SIG-M5 treated with dmso at 0.1 percent for 504 hours (cell line): ENCODE measurements around the gene IRGQ.
"Not testable (repeated sequence)": the region's sequence is repeated elsewhere in the genome, so short reads cannot be mapped to it uniquely, and the experiment has no call there.

ENCODE experiments used
- DNase-seq: peaks from one replicate; lab custom pipeline; 2025; ENCODE audit not compliant: unreplicated experiment; lab: John Stamatoyannopoulos, UW

Gene IRGQ, protein sequence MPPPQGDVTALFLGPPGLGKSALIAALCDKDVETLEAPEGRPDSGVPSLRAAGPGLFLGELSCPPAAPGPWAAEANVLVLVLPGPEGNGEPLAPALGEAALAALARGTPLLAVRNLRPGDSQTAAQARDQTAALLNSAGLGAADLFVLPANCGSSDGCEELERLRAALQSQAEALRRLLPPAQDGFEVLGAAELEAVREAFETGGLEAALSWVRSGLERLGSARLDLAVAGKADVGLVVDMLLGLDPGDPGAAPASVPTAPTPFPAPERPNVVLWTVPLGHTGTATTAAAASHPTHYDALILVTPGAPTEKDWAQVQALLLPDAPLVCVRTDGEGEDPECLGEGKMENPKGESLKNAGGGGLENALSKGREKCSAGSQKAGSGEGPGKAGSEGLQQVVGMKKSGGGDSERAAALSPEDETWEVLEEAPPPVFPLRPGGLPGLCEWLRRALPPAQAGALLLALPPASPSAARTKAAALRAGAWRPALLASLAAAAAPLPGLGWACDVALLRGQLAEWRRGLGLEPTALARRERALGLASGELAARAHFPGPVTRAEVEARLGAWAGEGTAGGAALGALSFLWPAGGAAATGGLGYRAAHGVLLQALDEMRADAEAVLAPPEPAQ

DNA sequence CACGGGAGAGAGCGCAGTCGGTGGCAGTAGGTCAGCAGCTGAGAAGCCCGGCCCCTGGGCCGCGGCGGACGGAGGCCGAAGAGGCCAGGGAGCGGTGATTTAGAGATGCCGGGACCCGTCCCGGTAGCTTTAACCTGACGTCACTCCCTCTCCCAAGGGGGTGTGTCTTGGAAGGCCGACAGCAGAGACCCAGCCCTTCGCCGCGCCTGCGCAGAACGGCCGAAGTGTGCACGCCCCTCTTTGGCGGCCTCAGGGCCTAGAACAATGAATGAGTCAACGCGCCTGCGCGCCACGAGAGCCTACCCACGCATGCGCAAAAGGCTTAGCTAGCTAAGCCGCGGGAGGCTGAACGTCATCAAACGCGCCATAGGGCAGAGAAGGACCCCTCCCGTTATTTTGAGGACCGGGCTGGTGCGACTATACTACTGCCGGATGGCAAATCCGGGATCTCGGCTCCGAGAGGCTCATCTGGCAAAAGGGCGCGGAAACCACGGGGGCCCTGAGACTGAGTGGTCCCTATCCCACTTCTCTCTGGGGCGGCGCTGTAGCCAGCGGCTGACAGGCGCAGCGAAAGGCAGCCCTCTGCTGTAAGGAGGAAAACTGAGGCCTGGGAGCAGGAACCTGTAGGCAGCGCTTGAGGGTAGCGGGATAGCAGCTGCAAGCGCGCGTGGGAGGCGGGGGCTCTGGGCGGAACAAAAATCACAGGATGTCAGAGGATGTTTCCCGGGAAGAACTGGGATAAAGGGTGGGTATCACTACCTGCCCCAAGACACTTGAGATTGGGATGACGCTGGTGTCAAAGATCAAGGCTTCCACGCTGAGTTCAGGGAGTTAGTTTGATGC lies at the start of gene IRGQ, which contains the start of gene ZNF576:
IRGQ (minus strand) TSS at position 136 of the 843 bp plus-strand sequence. CDS start 796 bp downstream, outside the sequence.
ZNF576 (plus strand) TSS at position 597 of the 843 bp plus-strand sequence. CDS start 514 bp downstream, outside the sequence.
- DNase-seq, result peak; percentile 98

- no peak for DNase-seq
Observed at GRCh38 chr19:43644181-43644580, 48.2 kb upstream of the IRGQ start.

- no peak for DNase-seq
Observed at GRCh38 chr19:43643326-43643725, 47.4 kb upstream of the IRGQ start.

- no peak for DNase-seq
Observed at GRCh38 chr19:43642531-43642930, 46.6 kb upstream of the IRGQ start.

GRCh38 chr19:43641333-43641732 lies 45.4 kb upstream of the IRGQ start:
- DNase-seq, result no peak

GRCh38 chr19:43640424-43640757 lies 44.5 kb upstream of the IRGQ start:
- DNase-seq, result no peak

DNA sequence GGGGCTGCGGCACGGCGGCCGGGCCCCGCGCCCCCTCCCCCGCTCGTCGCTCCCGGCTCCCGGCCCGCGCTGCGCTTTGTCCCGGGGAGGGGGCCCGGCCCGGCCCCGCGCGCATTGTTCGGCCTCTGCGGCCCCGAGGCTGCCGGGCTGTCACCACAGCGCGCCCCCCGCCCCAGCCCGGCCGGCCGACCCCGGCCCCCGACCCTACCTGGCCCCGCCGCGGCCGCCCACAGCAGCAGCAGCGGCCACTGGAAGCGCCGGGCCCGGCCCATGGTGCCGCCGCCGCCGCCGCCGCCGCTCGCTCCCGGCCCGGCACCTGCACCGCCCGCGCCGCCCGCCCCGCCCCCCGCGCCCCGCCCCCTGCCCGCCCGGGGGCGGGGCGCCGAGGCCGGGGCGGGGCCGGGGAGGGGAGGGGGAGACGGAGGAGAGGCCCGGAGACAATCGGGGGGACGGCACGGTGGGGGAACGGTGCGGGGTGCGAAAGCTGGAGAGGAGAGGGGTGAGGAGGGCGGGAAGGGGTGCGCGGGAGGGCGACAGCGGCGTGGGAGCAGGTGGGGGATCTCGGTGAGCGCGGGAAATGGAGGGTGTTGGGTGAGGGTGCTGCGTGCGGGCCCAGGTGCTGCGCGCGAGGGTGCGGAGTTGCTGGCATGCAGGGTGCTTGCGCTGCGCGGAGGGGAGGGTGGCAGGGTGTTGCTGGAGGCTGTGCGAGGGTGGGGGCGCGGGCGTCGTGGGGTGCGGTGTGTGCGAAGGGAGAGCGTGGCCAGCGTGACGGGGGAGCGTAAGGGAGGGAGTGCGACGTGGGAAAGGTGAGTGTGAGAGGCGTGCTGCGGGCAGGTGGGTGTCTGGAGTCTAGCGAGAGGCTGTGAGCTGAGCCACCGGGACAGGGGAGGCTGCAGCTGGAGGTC lies 43.8 kb upstream of the IRGQ start, which contains the start of gene CADM4:
CADM4 (minus strand) TSS at position 332 of the 905 bp plus-strand sequence; CDS start at position 272, 60 bp downstream.
- DNase-seq, result no peak

GRCh38 chr19:43638995-43639518 lies 43.1 kb upstream of the IRGQ start:
- DNase-seq, result no peak

DNA sequence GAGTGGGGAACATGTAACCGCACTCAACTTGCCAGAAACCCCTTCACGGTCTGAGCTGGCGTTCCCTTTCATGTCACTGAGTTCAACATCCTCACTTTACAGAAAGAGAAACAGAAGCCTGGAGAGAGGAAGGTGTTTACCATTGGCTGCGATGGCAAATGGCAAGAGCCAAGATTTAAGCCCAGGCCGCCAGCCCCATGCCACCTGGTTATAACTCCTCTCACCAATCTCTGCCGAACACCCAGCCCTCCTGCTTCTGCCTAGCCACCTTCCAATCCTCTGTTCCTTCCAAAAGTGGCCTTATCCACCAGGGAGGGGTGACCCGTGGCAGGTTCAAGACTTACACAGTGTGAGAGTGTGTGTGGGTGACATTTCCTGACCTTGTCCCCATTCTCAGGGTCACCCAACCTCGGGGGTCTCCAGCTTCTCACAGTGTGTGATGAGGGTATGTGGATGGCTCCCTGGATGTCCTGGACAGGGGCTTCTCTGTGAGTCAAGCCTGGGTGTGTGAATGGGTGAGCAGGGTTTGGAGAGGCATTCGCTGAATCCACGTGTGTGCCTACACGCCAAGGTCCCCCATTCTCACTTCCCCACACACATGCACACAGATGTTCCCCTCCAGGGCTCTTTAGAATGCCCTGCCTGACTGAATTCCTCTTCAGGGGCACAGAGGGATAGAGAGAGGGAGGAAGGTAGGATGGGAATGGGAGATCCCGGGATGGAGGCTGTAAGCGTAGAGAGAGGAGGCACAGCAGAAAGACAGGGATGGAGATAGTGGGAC lies 42.5 kb upstream of the IRGQ start:
- DNase-seq, result no peak

DNA sequence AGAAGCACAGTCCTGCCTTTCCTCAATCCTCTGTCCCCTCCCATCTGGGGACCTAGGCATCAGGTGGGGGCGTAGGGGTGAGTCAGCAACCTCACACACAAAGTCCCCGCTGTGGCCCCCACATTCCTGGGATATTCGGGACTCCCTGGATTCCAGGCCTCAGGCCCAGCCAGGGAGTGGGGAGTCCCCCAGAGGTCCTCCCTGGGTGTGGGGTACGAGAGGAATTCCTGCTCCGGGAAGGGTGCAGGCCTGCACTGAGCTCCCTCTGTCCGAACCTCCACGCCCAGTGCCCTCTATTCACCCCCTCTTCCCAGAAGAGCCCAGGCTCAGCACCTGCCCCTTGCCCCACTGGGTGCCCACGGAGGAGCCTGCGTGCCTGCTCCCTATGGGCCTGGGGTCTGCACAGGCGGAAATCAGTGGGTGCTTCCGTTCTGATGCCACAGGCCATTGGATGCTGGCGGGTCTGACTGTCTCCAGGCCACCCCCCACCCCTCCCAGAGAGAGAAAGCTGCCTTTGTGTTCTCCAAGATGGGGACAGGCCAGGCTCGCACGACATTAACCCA lies 40.3 kb upstream of the IRGQ start:
- no peak for DNase-seq

GRCh38 chr19:43635561-43635940 lies 39.6 kb upstream of the IRGQ start:
- DNase-seq, result not testable (repeated sequence)

- no peak for DNase-seq
Observed at GRCh38 chr19:43634872-43635560, 39.1 kb upstream of the IRGQ start.

GRCh38 chr19:43634506-43634871 lies 38.6 kb upstream of the IRGQ start:
- no peak for DNase-seq

DNA sequence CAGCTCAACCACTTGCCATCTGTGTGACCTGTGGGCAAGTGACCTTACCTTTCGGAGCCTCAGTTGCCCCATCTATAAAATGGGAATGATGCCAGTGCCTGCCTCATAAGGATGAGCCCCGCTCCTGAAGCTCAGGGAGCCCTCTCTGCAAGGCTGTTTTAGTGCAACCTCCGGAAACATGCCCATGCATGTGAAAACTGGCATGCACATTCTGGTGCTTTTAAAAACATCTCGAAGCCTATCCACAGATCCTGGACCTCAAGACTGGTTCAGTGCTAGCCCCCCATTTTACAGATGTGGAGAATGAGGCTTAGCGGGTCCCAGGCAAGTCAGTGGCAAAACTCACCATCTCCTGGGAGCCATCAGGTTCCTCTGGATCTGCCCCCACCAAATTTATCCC lies 38.1 kb upstream of the IRGQ start:
- DNase-seq, result no peak

DNA sequence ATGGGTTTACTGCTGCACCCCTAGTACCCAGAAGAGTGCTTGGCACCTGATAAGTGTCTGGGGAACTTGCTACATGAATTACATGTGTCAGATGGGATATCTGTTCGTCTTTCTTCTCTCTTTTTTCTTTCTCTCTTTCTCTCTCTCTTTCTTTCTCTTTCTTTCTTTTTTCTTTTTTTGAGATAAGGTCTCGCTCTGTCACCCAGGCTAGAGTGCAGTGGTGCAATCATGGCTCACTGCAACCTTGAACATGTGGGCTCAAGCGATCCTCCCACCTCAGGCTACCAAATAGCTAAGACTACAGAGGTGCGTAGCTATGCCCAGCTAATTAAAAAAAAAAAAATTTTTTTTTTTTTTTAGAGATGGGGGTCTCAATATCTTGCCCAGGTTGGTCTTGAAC lies 37.6 kb upstream of the IRGQ start:
- no peak for DNase-seq

GRCh38 chr19:43631491-43631890 lies 35.6 kb upstream of the IRGQ start:
- no peak for DNase-seq

- no peak for DNase-seq
Observed at GRCh38 chr19:43628646-43629326, 32.9 kb upstream of the IRGQ start.

DNA sequence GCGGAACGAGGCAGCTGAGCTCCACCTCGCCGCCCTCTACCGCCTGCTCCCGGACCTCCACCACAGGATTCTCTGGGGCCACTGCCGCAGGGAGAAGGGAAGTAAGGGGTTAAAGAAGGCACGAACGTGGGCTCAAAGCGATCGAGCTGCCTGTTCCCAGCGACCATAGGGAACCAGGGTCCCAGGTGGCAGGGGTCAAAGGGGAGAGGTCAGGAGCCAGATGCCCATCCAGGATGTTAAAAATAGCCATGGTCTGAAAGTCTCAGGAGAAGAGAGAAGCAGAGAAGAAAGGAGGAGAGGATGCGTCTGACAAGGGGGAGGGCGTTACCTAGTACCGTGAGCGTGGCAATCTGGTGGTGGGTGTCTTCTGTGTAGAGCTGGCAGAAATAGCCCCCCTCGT lies 30.9 kb upstream of the IRGQ start:
- no peak for DNase-seq
